T-helper 17 cell (primary cell): ENCODE data around the gene AGR2. TPM values are rescaled to one million over a fixed set of nuclear protein-coding genes. Genes with fewer than 3 reads are reported as not detected.
"Not testable (repeated sequence)": the region's sequence is repeated elsewhere in the genome, so short reads cannot be mapped to it uniquely, and the experiment has no call there.

Experiments used
- ATAC-seq: fragments of 150-1000 bp; cut with Tn5 transposase; 2 replicates; pipeline ENCODE4 v1.10.0; 2021; ENCODE audit warnings: mild to moderate bottlenecking, moderate library complexity
- DNase-seq, 3 donors: peaks; one replicate each; pipeline versions ENCODE4 v3.0.0 to v3.0.0-alpha.2; 2020 to 2021
- H3K9me3 ChIP-seq: one replicate; pipeline ENCODE4 v1.7.0; 2013; ENCODE audit warnings: low read length, mild to moderate bottlenecking; ENCODE audit not compliant: control insufficient read depth, poor library complexity, severe bottlenecking
- H3K27ac Mint-ChIP-seq: one replicate; pipeline ENCODE4 v1.8.0; 2022; ENCODE audit warnings: mild to moderate bottlenecking, moderate library complexity, mixed read lengths
- H3K27me3 Mint-ChIP-seq: one replicate; pipeline ENCODE4 v1.8.0; 2022; ENCODE audit warnings: mixed read lengths
- H3K36me3 Mint-ChIP-seq: one replicate; pipeline ENCODE4 v1.8.0; 2022; ENCODE audit warnings: low read depth, mixed read lengths
- H3K4me1 Mint-ChIP-seq: one replicate; pipeline ENCODE4 v1.8.0; 2022; ENCODE audit warnings: mild to moderate bottlenecking, mixed read lengths
- H3K4me3 Mint-ChIP-seq: one replicate; pipeline ENCODE4 v1.8.0; 2022; ENCODE audit warnings: mild to moderate bottlenecking, moderate library complexity, mixed read lengths
- total RNA-seq, 4 donors: library from RNA in 2 of 4; stranded (reverse) in 2 of 4; gene quantifications; one replicate each; pipeline ENCODE4 v1.2.3 and lab custom pipeline; 2022 to 2026

AGR2 gene
- total RNA-seq (not detected), total RNA-seq (lab: John Stamatoyannopoulos, UW) (0 to 0.35 reads per million in 2 donors)

- H3K27me3 Mint-ChIP-seq = peaks cover 26% of the 10 kb centered on the region
- ATAC-seq = no peak
- H3K4me3 Mint-ChIP-seq = no peak within 1 kb of the TSS
- peaks cover 2% of the 10 kb centered on the region for H3K4me1 Mint-ChIP-seq
- no peak within 1 kb of the TSS for H3K27ac Mint-ChIP-seq
- H3K9me3 ChIP-seq = no peaks in the 10 kb centered on the region
- no peak for DNase-seq
- peaks cover 3% of the 10 kb centered on the region for H3K36me3 Mint-ChIP-seq
Observed at GRCh38 chr7:16804674-16805439, at the start of gene AGR2. Gene AGR2, minus strand, starts transcription at chr7:16804999. Its CDS starts 3,203 bp downstream, at chr7:16801796.

- H3K4me1 Mint-ChIP-seq, ATAC-seq: not testable (repeated sequence)
- peaks cover 55% of the 10 kb centered on the region for H3K27me3 Mint-ChIP-seq
Observed at GRCh38 chr7:16853189-16853588, 48.4 kb upstream of the AGR2 start.

GRCh38 chr7:16851829-16852228 lies 47.0 kb upstream of the AGR2 start:
- H3K4me1 Mint-ChIP-seq = peaks cover 4% of the 10 kb centered on the region
- H3K27ac Mint-ChIP-seq = no peak overlapping the region
- no peaks in the 10 kb centered on the region for H3K9me3 ChIP-seq
- H3K27me3 Mint-ChIP-seq = peaks cover 63% of the 10 kb centered on the region
- no peaks in the 10 kb centered on the region for H3K36me3 Mint-ChIP-seq
- no peak overlapping the region for H3K4me3 Mint-ChIP-seq
- DNase-seq = no peak
- peak; percentile 41 for ATAC-seq

More at GRCh38 chr7:16853189-16853588, 48.4 kb upstream of the AGR2 start:
- H3K36me3 Mint-ChIP-seq, H3K4me3 Mint-ChIP-seq, DNase-seq, H3K9me3 ChIP-seq, H3K27ac Mint-ChIP-seq: not testable (repeated sequence)

DNA sequence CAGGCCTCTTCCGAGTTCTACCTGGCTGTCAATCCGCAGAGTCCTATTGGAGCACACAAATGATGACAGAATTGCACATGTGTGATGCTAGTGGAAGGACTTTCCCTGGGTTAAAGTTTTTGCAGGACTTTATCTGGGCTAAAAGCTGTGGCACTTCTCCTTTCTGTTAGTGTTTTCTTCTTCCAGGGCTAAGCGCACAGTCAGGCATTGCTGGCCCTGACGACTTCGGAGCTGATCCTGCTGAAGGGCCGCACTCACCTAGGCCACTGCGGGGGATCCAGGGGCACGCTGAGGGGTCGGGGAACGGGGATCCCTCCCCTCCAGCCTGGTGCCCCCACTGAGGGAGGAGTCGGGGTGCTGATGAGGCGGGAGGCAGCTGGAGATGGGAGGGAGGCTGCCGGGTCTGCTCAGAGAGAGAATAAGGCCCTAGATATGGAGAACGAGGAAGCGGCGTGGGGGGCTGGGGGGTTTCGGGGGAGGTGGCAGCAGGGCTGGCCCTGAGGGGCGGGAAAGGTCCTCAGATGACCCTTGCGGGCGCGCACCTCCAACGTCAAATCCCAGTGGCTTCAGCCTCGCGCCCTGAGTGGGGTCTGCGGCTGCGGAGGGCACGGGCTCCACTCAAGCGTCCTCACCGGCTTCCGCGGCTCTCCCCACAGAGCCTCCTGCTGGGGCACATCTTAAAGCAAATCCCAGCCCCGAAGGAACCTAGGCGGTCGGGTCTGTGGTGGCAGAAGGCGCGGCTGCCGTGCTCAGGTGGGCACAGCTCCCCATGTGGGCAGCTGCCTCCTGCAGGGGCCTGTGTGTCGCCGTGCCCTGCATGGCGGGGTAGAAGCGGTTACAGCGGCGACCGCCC lies 46.0 kb upstream of the AGR2 start:
- Mint-ChIP-seq H3K36me3 (no peaks in the 10 kb centered on the region), H3K4me3 (no peak overlapping the region), H3K27ac (no peak overlapping the region), H3K4me1 (peaks cover 4% of the 10 kb centered on the region), H3K27me3 (peaks cover 67% of the 10 kb centered on the region)
- H3K9me3 ChIP-seq = no peaks in the 10 kb centered on the region
- peak; percentile 18 for ATAC-seq
- no peak for DNase-seq

DNA sequence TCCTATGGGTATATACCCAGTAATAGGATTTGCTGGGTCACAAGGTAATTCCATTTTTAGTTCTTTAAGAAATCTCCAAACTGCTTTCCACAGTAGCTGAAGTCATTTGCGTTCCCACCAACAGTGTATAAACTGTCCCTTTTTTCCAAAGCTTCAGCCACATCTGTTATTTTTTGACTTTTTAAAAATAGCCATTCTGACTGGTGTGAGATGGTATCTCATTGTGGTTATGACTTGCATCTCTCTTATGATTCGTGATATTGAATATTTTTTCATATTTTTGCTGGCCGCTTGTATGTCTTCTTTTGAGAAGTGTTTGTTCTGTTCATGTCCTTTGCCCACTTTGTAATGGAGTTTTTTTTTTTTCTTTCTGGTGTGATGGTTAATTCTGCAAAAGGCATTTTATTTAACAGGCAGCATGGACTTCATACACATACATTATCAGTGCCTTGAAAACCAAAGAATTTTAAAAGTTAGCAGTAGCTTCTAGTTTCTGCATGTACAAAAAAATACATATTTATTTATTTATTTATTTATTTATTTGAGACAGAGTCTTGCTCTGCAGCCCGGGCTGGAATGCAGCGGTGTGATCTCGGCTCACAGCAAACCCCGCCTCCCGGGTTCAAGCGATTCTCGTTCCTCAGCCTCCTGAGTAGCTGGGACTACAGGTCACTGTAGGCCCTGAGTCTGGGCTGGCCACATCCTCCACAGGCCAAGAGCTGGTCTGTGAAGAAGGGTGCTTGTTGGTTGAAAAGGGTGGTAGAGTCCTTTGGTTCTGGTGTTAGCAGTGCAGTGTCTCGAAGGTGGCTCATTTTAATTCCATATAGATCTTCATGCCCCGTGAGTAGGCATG lies 44.7 kb upstream of the AGR2 start:
- no peak for DNase-seq

DNA sequence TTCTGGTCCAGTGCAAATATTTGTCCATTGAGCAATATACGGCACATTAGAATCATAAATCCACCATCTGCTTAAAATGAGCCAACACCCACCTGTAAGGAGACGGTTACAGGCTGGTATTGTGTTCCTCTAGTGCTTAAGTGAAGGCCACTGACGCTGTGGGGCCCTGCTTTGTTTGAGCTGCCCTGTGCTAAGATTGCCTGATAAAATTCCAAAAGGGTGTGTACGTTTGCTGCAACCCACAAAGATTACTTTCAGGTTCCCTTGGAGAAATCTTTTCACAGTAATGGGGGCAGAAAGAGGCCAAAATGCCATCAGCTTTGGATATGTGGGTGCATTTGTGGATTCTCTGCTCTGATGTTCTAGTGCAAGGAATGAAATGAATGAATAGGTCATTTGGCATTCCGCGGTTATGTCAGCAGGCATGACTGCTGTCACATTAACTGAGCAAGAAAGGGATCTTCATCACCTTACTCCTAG lies 42.6 kb upstream of the AGR2 start:
- Mint-ChIP-seq H3K36me3 (no peaks in the 10 kb centered on the region), H3K27me3 (peaks cover 61% of the 10 kb centered on the region), H3K27ac (no peak overlapping the region), H3K4me3 (no peak overlapping the region), H3K4me1 (peaks cover 4% of the 10 kb centered on the region)
- no peak for ATAC-seq
- H3K9me3 ChIP-seq = no peaks in the 10 kb centered on the region
- DNase-seq = no peak

More for the DNA sequence above, 44.7 kb upstream of the AGR2 start:
- Mint-ChIP-seq H3K4me1 (peaks cover 4% of the 10 kb centered on the region), H3K36me3 (no peaks in the 10 kb centered on the region), H3K27ac (no peak overlapping the region), H3K27me3 (peaks cover 69% of the 10 kb centered on the region), H3K4me3 (no peak overlapping the region)
- ATAC-seq = no peak
- no peaks in the 10 kb centered on the region for H3K9me3 ChIP-seq

DNA sequence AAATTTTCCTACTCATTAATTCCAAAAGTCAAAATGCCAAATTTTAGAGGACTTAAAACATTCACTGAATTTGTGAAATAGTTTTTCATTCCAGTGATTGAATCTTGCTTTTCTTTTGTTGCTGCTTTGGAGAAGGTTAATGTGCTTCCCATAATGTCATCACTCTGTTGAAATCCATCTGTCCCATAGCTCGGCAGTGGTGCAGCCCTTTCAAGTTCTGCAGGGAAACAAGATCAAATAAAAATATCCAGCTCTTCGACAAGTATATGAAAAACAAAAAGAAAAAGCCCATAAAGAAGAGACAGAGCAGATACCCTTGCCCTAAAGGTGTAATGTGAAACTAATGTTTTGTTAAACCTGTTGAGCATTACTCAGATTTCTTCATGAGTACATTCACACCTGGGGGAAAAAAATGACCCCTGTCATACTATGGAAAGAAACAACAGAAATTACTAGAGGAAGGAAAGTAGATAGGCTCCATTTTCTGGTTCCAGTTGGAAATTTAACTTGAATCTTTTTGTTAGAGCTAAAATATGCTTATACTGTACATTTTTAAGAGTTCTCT lies 41.9 kb upstream of the AGR2 start:
- no peak overlapping the region for H3K27ac Mint-ChIP-seq
- no peak for ATAC-seq
- no peak for DNase-seq
- H3K36me3 Mint-ChIP-seq = no peaks in the 10 kb centered on the region
- H3K4me3 Mint-ChIP-seq = no peak overlapping the region
- no peaks in the 10 kb centered on the region for H3K9me3 ChIP-seq
- H3K4me1 Mint-ChIP-seq = peaks cover 4% of the 10 kb centered on the region
- H3K27me3 Mint-ChIP-seq = peaks cover 57% of the 10 kb centered on the region

DNA sequence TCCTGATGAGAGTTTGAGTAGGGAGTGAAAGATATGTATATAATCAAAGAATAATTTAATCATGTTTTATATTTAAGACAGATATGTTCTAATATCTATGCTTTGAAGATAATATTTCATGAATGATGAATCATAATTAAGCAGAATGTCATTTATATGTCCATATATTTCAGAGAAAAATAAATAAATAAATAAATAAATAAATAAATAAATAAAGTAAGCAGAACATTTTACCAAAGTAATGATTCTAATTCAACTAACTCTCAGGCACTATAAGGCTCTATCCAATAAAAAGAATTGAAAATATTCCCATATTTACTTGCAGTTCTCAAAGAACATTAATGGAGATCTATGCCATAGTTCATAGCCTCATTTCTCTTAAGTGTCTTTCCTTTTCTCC lies 40.9 kb upstream of the AGR2 start:
- Mint-ChIP-seq H3K27me3 (peaks cover 53% of the 10 kb centered on the region), H3K36me3 (no peaks in the 10 kb centered on the region), H3K27ac (no peak overlapping the region), H3K4me1 (no peaks in the 10 kb centered on the region), H3K4me3 (no peak overlapping the region)
- no peaks in the 10 kb centered on the region for H3K9me3 ChIP-seq
- DNase-seq (no peak), ATAC-seq (no peak)

DNA sequence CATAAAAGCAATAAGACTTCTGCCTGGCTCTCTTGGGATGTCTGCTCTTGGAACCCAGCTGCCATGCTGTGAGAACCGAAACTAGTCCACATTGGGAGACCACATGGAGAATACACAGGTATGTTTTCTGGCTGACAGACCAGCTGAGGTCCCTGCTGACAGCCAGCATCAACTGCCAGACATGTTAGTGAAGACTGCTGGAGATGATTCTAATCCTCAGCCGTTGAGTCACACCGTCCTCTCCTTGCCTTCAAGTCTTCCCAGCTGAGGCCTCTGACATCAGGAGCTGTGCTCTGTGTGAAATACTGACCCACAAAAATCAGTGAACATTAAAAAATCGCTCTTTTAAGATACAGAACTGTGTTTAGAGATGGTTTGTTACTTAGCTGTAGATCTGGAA lies 36.9 kb upstream of the AGR2 start:
- no peaks in the 10 kb centered on the region for H3K9me3 ChIP-seq
- Mint-ChIP-seq H3K27me3 (peaks cover 27% of the 10 kb centered on the region), H3K4me3 (no peak overlapping the region), H3K36me3 (no peaks in the 10 kb centered on the region), H3K4me1 (no peaks in the 10 kb centered on the region), H3K27ac (no peak overlapping the region)
- DNase-seq (no peak), ATAC-seq (no peak)

DNA sequence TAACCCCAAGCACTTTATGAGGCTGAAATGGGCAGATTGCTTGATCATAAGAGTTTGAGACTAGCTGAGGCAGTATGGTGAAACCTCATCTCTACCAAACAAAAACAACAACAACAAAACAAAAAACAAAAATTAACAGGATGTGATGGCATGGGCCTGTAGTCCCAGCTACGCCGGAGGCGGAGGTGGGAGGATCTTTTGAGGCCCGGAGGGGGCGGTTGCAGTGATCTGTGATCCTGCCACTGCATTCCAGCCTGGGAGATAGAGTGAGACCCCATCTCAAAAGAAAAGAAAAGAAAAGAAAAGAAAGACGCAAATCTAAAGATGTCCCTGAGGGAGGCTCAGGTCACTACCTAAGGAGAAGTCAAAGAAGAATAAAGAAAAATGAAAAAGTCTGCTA lies 35.3 kb upstream of the AGR2 start:
- peaks cover 25% of the 10 kb centered on the region for H3K27me3 Mint-ChIP-seq
- ATAC-seq = no peak
- no peaks in the 10 kb centered on the region for H3K9me3 ChIP-seq
- H3K36me3 Mint-ChIP-seq = no peaks in the 10 kb centered on the region
- no peak overlapping the region for H3K27ac Mint-ChIP-seq
- DNase-seq = no peak
- H3K4me3 Mint-ChIP-seq = no peak overlapping the region
- H3K4me1 Mint-ChIP-seq = no peaks in the 10 kb centered on the region

DNA sequence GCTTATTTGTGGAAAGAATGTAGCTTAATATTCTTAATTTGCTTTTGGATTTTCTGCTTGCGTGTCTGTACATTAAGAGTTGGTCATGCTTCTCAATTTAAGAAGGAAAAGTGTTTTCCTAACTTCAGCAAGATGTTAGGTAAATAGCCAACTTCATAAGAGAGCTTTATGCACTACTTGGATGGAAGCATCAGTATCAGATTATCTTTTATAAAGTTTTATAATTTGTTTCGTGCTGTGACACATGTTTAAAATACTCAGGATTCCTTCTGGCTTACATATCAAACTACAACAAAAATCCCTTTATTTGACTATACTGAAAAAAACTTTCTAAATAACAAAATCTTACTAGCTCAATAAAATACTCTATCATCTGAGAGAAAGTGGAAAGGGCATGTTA lies 34.8 kb upstream of the AGR2 start:
- H3K4me3 Mint-ChIP-seq = no peak overlapping the region
- ATAC-seq (no peak), DNase-seq (no peak)
- H3K9me3 ChIP-seq = no peaks in the 10 kb centered on the region
- H3K36me3 Mint-ChIP-seq = no peaks in the 10 kb centered on the region
- H3K27ac Mint-ChIP-seq = no peak overlapping the region
- H3K4me1 Mint-ChIP-seq = no peaks in the 10 kb centered on the region
- H3K27me3 Mint-ChIP-seq = peaks cover 24% of the 10 kb centered on the region

- H3K27ac Mint-ChIP-seq = no peak overlapping the region
- no peaks in the 10 kb centered on the region for H3K9me3 ChIP-seq
- no peak for ATAC-seq
- H3K27me3 Mint-ChIP-seq = peaks cover 19% of the 10 kb centered on the region
- no peaks in the 10 kb centered on the region for H3K36me3 Mint-ChIP-seq
- H3K4me1 Mint-ChIP-seq = no peaks in the 10 kb centered on the region
- no peak for DNase-seq
- H3K4me3 Mint-ChIP-seq = no peak overlapping the region
Observed at GRCh38 chr7:16838891-16839290, 34.1 kb upstream of the AGR2 start.
